ENCODE data around the gene TMEM14A. TPM values are rescaled to one million over a fixed set of nuclear protein-coding genes. Genes with fewer than 3 reads are reported as not detected.

TMEM14A gene
- polyA plus RNA-seq, 1 donor from 2014 or later: 326 TPM

DNA sequence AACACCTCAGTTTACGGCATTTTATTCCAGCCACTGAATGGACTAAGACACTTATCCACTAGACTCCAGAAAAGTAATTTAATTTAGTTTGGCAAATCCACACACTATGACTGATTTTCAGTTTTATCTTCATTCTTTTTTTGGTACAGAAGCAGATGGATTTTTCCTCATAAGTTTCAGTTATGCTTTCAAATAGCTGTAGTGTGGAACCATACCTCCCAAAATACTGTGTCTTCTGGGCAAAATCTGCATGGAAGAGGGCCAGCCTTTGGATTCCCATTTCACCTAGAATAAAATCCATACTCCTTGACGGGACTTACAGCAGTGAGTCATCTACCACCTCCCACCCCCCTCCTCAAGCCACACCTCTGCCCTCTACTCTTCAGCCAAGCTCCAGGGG is 49.4 kb downstream of the TMEM14A start:
- H3K27ac ChIP-seq (ENCODE audit: low read length): no peak overlapping the region

GRCh38 chr6:52724042-52724405 is 53.1 kb downstream of the TMEM14A start:
- Histone ChIP-seq H3F3A (ENCODE audit: insufficient read depth, low read length, poor library complexity, severe bottlenecking) (no peaks in the 10 kb centered on the region), H3K27me3 (ENCODE audit: insufficient read depth, low read depth, low read length) (no peaks in the 10 kb centered on the region), H3K9ac (ENCODE audit: low read length) (no peak overlapping the region), H3K27ac (ENCODE audit: low read length) (no peak overlapping the region), H3K9me2 (ENCODE audit: insufficient read depth, low read length) (no peaks in the 10 kb centered on the region), H3K36me3 (ENCODE audit: insufficient read depth, low read length) (no peaks in the 10 kb centered on the region), H3K4me2 (ENCODE audit: low read length) (no peak overlapping the region), H3K79me2 (replicated peaks; ENCODE audit: insufficient read depth, low read length) (no peaks in the 10 kb centered on the region), H3K4me3 (ENCODE audit: low read length) (no peak overlapping the region), H3K9me3 (ENCODE audit: low read length) (no peaks in the 10 kb centered on the region), H2AFZ (ENCODE audit: low read depth, low read length) (no peak overlapping the region), H4K20me1 (ENCODE audit: insufficient read depth) (no peaks in the 10 kb centered on the region)
- TF ChIP-seq, protein P1, sequence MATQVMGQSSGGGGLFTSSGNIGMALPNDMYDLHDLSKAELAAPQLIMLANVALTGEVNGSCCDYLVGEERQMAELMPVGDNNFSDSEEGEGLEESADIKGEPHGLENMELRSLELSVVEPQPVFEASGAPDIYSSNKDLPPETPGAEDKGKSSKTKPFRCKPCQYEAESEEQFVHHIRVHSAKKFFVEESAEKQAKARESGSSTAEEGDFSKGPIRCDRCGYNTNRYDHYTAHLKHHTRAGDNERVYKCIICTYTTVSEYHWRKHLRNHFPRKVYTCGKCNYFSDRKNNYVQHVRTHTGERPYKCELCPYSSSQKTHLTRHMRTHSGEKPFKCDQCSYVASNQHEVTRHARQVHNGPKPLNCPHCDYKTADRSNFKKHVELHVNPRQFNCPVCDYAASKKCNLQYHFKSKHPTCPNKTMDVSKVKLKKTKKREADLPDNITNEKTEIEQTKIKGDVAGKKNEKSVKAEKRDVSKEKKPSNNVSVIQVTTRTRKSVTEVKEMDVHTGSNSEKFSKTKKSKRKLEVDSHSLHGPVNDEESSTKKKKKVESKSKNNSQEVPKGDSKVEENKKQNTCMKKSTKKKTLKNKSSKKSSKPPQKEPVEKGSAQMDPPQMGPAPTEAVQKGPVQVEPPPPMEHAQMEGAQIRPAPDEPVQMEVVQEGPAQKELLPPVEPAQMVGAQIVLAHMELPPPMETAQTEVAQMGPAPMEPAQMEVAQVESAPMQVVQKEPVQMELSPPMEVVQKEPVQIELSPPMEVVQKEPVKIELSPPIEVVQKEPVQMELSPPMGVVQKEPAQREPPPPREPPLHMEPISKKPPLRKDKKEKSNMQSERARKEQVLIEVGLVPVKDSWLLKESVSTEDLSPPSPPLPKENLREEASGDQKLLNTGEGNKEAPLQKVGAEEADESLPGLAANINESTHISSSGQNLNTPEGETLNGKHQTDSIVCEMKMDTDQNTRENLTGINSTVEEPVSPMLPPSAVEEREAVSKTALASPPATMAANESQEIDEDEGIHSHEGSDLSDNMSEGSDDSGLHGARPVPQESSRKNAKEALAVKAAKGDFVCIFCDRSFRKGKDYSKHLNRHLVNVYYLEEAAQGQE (IDR thresholded peaks at IDR 0.05; ENCODE audit: borderline replicate concordance): no peak
- TF ChIP-seq MXI1 (conservative IDR thresholded peaks at IDR 0.05; ENCODE audit: poor library complexity, severe bottlenecking): no peak
- no peak for TF ChIP-seq TAF1 (IDR thresholded peaks at IDR 0.05; ENCODE audit: low read depth)
- no peak for TF ChIP-seq EP300 (conservative IDR thresholded peaks at IDR 0.05; ENCODE audit: poor library complexity, severe bottlenecking)
- TF ChIP-seq RAD21 (conservative IDR thresholded peaks at IDR 0.05): no peak
- no peak for TF ChIP-seq CTCF (IDR thresholded peaks at IDR 0.05; ENCODE audit: poor library complexity, severe bottlenecking)
- TF ChIP-seq EZH2 (IDR thresholded peaks at IDR 0.05; ENCODE audit: borderline replicate concordance, insufficient read depth, low read length, poor library complexity, severe bottlenecking): no peak
- TF ChIP-seq SMC3 (conservative IDR thresholded peaks at IDR 0.05; ENCODE audit: poor library complexity): no peak
- no peak for TF ChIP-seq POLR2AphosphoS5 (IDR thresholded peaks at IDR 0.05)

More for the DNA sequence above, 49.4 kb downstream of the TMEM14A start:
- no peaks in the 10 kb centered on the region for H3K79me2 ChIP-seq (replicated peaks; ENCODE audit: insufficient read depth, low read length)
- H3K9me2 ChIP-seq (ENCODE audit: insufficient read depth, low read length): no peaks in the 10 kb centered on the region
- no peak overlapping the region for H3K4me2 ChIP-seq (ENCODE audit: low read length)
- H4K20me1 ChIP-seq (ENCODE audit: insufficient read depth): no peaks in the 10 kb centered on the region
- H3K4me3 ChIP-seq (ENCODE audit: low read length): no peak overlapping the region
- H3K9ac ChIP-seq (ENCODE audit: low read length): no peak overlapping the region
- H2AFZ ChIP-seq (ENCODE audit: low read depth, low read length): no peak overlapping the region
- H3K36me3 ChIP-seq (ENCODE audit: insufficient read depth, low read length): no peaks in the 10 kb centered on the region
- H3F3A ChIP-seq (ENCODE audit: insufficient read depth, low read length, poor library complexity, severe bottlenecking): no peaks in the 10 kb centered on the region
- TF ChIP-seq MXI1 (conservative IDR thresholded peaks at IDR 0.05; ENCODE audit: poor library complexity, severe bottlenecking) (no peak), CTCF (IDR thresholded peaks at IDR 0.05; ENCODE audit: poor library complexity, severe bottlenecking) (no peak), EP300 (conservative IDR thresholded peaks at IDR 0.05; ENCODE audit: poor library complexity, severe bottlenecking) (no peak), EZH2 (IDR thresholded peaks at IDR 0.05; ENCODE audit: borderline replicate concordance, insufficient read depth, low read length, poor library complexity, severe bottlenecking) (no peak), RAD21 (conservative IDR thresholded peaks at IDR 0.05) (no peak), SMC3 (conservative IDR thresholded peaks at IDR 0.05; ENCODE audit: poor library complexity) (no peak), POLR2AphosphoS5 (IDR thresholded peaks at IDR 0.05) (no peak), TAF1 (IDR thresholded peaks at IDR 0.05; ENCODE audit: low read depth) (no peak)
- TF ChIP-seq, protein P1 (IDR thresholded peaks at IDR 0.05; ENCODE audit: borderline replicate concordance): no peak
- no peaks in the 10 kb centered on the region for H3K27me3 ChIP-seq (ENCODE audit: insufficient read depth, low read depth, low read length)
- no peaks in the 10 kb centered on the region for H3K9me3 ChIP-seq (ENCODE audit: low read length)

Data from neural cell (in vitro differentiated cells).